Muscle layer of duodenum (tissue), 2 donors: ENCODE results near the gene GCHFR.
A peak's percentile ranks its signal among the peaks of the same experiment; 100 is the strongest.

Experiments used
- H3K27ac ChIP-seq: one replicate; pipeline ENCODE4 v1.7.0; 2013; ENCODE audit warnings: mild to moderate bottlenecking, low read length
- H3K27me3 ChIP-seq: one replicate; pipeline ENCODE4 v1.7.0; 2013; ENCODE audit warnings: low read depth, mild to moderate bottlenecking, control low read depth, low read length
- H3K36me3 ChIP-seq, 2 donors: one replicate each; pipeline ENCODE4 v1.7.0; 2013; ENCODE audit warnings: low read length in 2 of 2, control low read depth in 1 of 2, mild to moderate bottlenecking in 1 of 2; ENCODE audit not compliant: insufficient read depth in 2 of 2, control insufficient read depth in 1 of 2
- H3K4me1 ChIP-seq, 2 donors: one replicate each; pipeline ENCODE4 v1.7.0; 2013; ENCODE audit warnings: low read length in 2 of 2, mild to moderate bottlenecking in 2 of 2, control low read depth in 1 of 2, moderate library complexity in 1 of 2; ENCODE audit not compliant: insufficient read depth in 2 of 2, control insufficient read depth in 1 of 2
- H3K4me3 ChIP-seq, 2 donors: one replicate each; pipeline ENCODE4 v1.7.0; 2013; ENCODE audit warnings: low read length in 2 of 2, low read depth in 1 of 2, mild to moderate bottlenecking in 1 of 2
- H3K9me3 ChIP-seq, 2 donors: one replicate each; pipeline ENCODE4 v1.7.0; 2013; ENCODE audit warnings: low read length in 2 of 2, control low read depth in 1 of 2, mild to moderate bottlenecking in 1 of 2; ENCODE audit not compliant: control insufficient read depth in 1 of 2
- donor health status: healthy.

The GCHFR gene

GRCh38 chr15:40743485-40743901, 20.4 kb upstream of the GCHFR start:
- Histone ChIP-seq H3K4me3 (no peak overlapping the region), H3K27ac (no peak overlapping the region), H3K36me3 (peaks cover 23 to 72% of the 10 kb centered on the region in 2 donors), H3K4me1 (no peaks in the 10 kb centered on the region), H3K27me3 (no peaks in the 10 kb centered on the region), H3K9me3 (no peaks in the 10 kb centered on the region)

- no peaks in the 10 kb centered on the region for H3K4me1 ChIP-seq
- no peaks in the 10 kb centered on the region for H3K9me3 ChIP-seq
- no peak overlapping the region for H3K27ac ChIP-seq
- peaks cover 16 to 71% of the 10 kb centered on the region in 2 donors for H3K36me3 ChIP-seq
- H3K4me3 ChIP-seq = no peak overlapping the region
- no peaks in the 10 kb centered on the region for H3K27me3 ChIP-seq
Measured at GRCh38 chr15:40743921-40744814, 19.7 kb upstream of the GCHFR start.

GRCh38 chr15:40744815-40745152, 19.1 kb upstream of the GCHFR start:
- Histone ChIP-seq H3K4me3 (no peak overlapping the region), H3K36me3 (peaks cover 11 to 71% of the 10 kb centered on the region in 2 donors), H3K27me3 (no peaks in the 10 kb centered on the region), H3K9me3 (no peaks in the 10 kb centered on the region), H3K27ac (no peak overlapping the region), H3K4me1 (no peaks in the 10 kb centered on the region)

GRCh38 chr15:40746916-40747418, 16.9 kb upstream of the GCHFR start:
- H3K4me3 ChIP-seq = no peak overlapping the region
- H3K27ac ChIP-seq = no peak overlapping the region
- no peaks in the 10 kb centered on the region for H3K27me3 ChIP-seq
- H3K36me3 ChIP-seq = peaks cover 21 to 84% of the 10 kb centered on the region in 2 donors
- no peaks in the 10 kb centered on the region for H3K9me3 ChIP-seq
- no peaks in the 10 kb centered on the region for H3K4me1 ChIP-seq

- Histone ChIP-seq H3K27me3 (no peaks in the 10 kb centered on the region), H3K27ac (no peak overlapping the region), H3K4me1 (no peaks in the 10 kb centered on the region), H3K4me3 (no peak overlapping the region), H3K36me3 (peaks cover 30 to 78% of the 10 kb centered on the region in 2 donors), H3K9me3 (no peaks in the 10 kb centered on the region)
Measured at GRCh38 chr15:40747685-40748631, 15.9 kb upstream of the GCHFR start.

- Histone ChIP-seq H3K27ac (no peak overlapping the region), H3K9me3 (no peaks in the 10 kb centered on the region), H3K4me3 (no peak overlapping the region), H3K4me1 (peaks cover 0 to 9% of the 10 kb centered on the region in 2 donors), H3K36me3 (peaks cover 30 to 66% of the 10 kb centered on the region in 2 donors), H3K27me3 (no peaks in the 10 kb centered on the region)
Measured at GRCh38 chr15:40749151-40749630, 14.7 kb upstream of the GCHFR start.

- H3K27ac ChIP-seq = no peak overlapping the region
- peaks cover 0 to 16% of the 10 kb centered on the region in 2 donors for H3K4me1 ChIP-seq
- H3K27me3 ChIP-seq = no peaks in the 10 kb centered on the region
- peaks cover 21 to 50% of the 10 kb centered on the region in 2 donors for H3K36me3 ChIP-seq
- H3K9me3 ChIP-seq = no peaks in the 10 kb centered on the region
- no peak overlapping the region for H3K4me3 ChIP-seq
Measured at GRCh38 chr15:40750885-40751284, 13.0 kb upstream of the GCHFR start.

GRCh38 chr15:40751745-40752144, 12.1 kb upstream of the GCHFR start:
- no peak overlapping the region for H3K4me3 ChIP-seq
- peaks cover 0 to 17% of the 10 kb centered on the region in 2 donors for H3K4me1 ChIP-seq
- no peaks in the 10 kb centered on the region for H3K27me3 ChIP-seq
- no peak overlapping the region for H3K27ac ChIP-seq
- peaks cover 21 to 45% of the 10 kb centered on the region in 2 donors for H3K36me3 ChIP-seq
- H3K9me3 ChIP-seq = no peaks in the 10 kb centered on the region

- Histone ChIP-seq H3K27ac (peak overlapping the region; percentile 51), H3K36me3 (peaks cover 21 to 24% of the 10 kb centered on the region in 2 donors), H3K4me3 (peak overlapping the region; percentile 80 to 98), H3K9me3 (no peaks in the 10 kb centered on the region), H3K27me3 (no peaks in the 10 kb centered on the region), H3K4me1 (peaks cover 0 to 17% of the 10 kb centered on the region in 2 donors)
Measured at GRCh38 chr15:40754574-40754882, 9.3 kb upstream of the GCHFR start.

GRCh38 chr15:40754883-40755811, 8.7 kb upstream of the GCHFR start, which contains the start of gene RMDN3:
TSS of gene RMDN3 (minus strand) at chr15:40755254. CDS start at chr15:40754783, 471 bp downstream.
- Histone ChIP-seq H3K36me3 (peaks cover 19 to 21% of the 10 kb centered on the region in 2 donors), H3K9me3 (no peaks in the 10 kb centered on the region), H3K4me3 (peak within 1 kb of the TSS; percentile 80 to 98), H3K27me3 (no peaks in the 10 kb centered on the region), H3K27ac (peak within 1 kb of the TSS; percentile 79), H3K4me1 (peaks cover 0 to 17% of the 10 kb centered on the region in 2 donors)
